Ishikawa (cell line): ENCODE results near the gene ADK.

ENCODE experiments used
- EGR1 ChIP-seq: IDR thresholded peaks from 2 replicates; pipeline ENCODE4 v1.6.1; 2012
- NFIC ChIP-seq: IDR thresholded peaks from 2 replicates; pipeline ENCODE4 v1.6.1; 2012
- ZBTB7A ChIP-seq: IDR thresholded peaks from 2 replicates; pipeline ENCODE4 v1.6.1; 2012; ENCODE audit warnings: low read depth
- TF ChIP-seq, protein P1 (sequence below): IDR thresholded peaks from 2 replicates; pipeline ENCODE4 v1.6.1; 2012
- TF ChIP-seq, protein P2 (sequence below): IDR thresholded peaks from 2 replicates; pipeline ENCODE4 v1.6.1; 2012; ENCODE audit warnings: low read depth, mild to moderate bottlenecking

GRCh38 chr10:74628136-74628535 lies 477.1 kb downstream of the ADK start:
- TF ChIP-seq, protein P1, sequence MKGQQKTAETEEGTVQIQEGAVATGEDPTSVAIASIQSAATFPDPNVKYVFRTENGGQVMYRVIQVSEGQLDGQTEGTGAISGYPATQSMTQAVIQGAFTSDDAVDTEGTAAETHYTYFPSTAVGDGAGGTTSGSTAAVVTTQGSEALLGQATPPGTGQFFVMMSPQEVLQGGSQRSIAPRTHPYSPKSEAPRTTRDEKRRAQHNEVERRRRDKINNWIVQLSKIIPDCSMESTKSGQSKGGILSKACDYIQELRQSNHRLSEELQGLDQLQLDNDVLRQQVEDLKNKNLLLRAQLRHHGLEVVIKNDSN, result no peak
- TF ChIP-seq, protein P2, sequence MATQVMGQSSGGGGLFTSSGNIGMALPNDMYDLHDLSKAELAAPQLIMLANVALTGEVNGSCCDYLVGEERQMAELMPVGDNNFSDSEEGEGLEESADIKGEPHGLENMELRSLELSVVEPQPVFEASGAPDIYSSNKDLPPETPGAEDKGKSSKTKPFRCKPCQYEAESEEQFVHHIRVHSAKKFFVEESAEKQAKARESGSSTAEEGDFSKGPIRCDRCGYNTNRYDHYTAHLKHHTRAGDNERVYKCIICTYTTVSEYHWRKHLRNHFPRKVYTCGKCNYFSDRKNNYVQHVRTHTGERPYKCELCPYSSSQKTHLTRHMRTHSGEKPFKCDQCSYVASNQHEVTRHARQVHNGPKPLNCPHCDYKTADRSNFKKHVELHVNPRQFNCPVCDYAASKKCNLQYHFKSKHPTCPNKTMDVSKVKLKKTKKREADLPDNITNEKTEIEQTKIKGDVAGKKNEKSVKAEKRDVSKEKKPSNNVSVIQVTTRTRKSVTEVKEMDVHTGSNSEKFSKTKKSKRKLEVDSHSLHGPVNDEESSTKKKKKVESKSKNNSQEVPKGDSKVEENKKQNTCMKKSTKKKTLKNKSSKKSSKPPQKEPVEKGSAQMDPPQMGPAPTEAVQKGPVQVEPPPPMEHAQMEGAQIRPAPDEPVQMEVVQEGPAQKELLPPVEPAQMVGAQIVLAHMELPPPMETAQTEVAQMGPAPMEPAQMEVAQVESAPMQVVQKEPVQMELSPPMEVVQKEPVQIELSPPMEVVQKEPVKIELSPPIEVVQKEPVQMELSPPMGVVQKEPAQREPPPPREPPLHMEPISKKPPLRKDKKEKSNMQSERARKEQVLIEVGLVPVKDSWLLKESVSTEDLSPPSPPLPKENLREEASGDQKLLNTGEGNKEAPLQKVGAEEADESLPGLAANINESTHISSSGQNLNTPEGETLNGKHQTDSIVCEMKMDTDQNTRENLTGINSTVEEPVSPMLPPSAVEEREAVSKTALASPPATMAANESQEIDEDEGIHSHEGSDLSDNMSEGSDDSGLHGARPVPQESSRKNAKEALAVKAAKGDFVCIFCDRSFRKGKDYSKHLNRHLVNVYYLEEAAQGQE, result no peak
- TF ChIP-seq NFIC, result no peak
- TF ChIP-seq EGR1, result no peak
- no peak for TF ChIP-seq ZBTB7A
